ENCODE results near the gene C8B. TPM values are rescaled to one million over a fixed set of nuclear protein-coding genes. Genes with fewer than 3 reads are reported as not detected.

The C8B gene
- total RNA-seq, 3 donors from 2014 or later = not detected

DNA sequence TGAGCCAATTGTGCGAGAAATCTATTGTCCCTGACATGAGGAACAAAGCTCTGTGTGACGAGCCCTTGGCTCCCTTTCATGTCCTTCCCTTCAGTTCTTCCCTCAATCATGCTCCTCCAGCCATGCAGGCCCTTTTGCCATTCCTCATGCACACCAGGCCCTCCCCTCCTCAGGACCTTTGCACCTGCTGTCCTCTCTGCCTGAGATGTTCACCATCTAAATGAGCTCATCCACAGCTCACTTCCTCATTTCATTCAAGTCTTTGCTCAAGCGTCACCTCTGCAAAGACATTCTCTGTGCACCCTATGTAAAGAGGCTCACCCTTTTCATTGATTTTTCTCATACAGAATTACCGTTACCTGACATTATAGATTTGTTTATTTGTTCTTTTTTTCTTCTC lies 43.7 kb downstream of the C8B start:
- TF ChIP-seq, protein P1, sequence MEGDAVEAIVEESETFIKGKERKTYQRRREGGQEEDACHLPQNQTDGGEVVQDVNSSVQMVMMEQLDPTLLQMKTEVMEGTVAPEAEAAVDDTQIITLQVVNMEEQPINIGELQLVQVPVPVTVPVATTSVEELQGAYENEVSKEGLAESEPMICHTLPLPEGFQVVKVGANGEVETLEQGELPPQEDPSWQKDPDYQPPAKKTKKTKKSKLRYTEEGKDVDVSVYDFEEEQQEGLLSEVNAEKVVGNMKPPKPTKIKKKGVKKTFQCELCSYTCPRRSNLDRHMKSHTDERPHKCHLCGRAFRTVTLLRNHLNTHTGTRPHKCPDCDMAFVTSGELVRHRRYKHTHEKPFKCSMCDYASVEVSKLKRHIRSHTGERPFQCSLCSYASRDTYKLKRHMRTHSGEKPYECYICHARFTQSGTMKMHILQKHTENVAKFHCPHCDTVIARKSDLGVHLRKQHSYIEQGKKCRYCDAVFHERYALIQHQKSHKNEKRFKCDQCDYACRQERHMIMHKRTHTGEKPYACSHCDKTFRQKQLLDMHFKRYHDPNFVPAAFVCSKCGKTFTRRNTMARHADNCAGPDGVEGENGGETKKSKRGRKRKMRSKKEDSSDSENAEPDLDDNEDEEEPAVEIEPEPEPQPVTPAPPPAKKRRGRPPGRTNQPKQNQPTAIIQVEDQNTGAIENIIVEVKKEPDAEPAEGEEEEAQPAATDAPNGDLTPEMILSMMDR (IDR thresholded peaks at IDR 0.05) = no peak
- Histone ChIP-seq H3K4me1 (no peaks in the 10 kb centered on the region), H3K27ac (no peak overlapping the region), H3K36me3 (no peaks in the 10 kb centered on the region), H3K9me3 (no peaks in the 10 kb centered on the region), H3K27me3 (no peaks in the 10 kb centered on the region), H3K4me3 (no peak overlapping the region)
- DNase-seq (ENCODE audit: low spot score in 2 of 2) = no peak
- intact Hi-C loops (cut with DNase I; ENCODE audit: low total_unique reads) = no loop called here

DNA sequence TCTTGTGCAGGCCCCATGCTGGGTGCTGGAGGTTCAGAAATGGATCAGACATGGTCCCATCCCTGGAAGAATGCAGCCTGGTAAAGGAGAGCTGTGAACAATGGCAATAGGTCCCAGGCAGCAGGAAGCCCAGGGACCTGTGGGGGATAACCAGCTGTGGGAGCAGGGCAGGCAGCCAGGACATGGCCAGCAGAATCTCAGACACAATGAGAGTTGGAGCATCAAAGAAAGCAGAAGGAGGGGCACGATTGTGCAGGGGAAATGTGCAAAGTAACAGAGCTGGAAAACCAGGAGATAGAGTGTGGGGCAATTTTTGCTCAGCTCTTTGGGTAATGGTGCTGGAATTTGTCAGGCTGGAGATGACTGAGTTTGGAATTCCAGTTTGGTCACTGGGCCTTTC lies 44.3 kb downstream of the C8B start:
- intact Hi-C loops (cut with DNase I; ENCODE audit: low total_unique reads) = no loop called here
- Histone ChIP-seq H3K27me3 (no peaks in the 10 kb centered on the region), H3K36me3 (no peaks in the 10 kb centered on the region), H3K4me1 (no peaks in the 10 kb centered on the region), H3K4me3 (no peak overlapping the region), H3K27ac (no peak overlapping the region), H3K9me3 (no peaks in the 10 kb centered on the region)
- no peak for DNase-seq (ENCODE audit: low spot score in 2 of 2)
- TF ChIP-seq POLR2AphosphoS5 (IDR thresholded peaks at IDR 0.05) (no peak), POLR2A (IDR thresholded peaks at IDR 0.05) (no peak)
- TF ChIP-seq, protein P1 (IDR thresholded peaks at IDR 0.05) = no peak

DNA sequence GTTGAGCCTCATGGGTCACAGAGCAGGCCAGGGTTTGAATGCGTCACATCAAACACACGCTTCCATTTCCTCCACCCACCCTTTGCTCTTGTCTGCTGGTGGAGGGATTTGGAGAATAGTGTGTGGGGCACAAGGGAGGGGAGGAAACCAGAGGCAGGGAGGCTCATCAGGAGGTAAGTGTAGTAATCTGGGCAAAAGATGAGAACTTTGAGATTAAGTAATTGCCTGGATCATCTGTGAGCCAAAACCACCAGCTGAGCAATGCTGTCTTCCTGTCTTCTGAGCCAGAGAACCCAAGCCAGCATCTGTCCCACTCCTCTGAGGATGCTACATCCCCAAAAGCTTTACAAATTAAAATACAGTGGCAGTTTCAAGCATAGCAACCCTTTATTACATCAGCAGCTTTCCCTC lies 45.2 kb downstream of the C8B start:
- Histone ChIP-seq H3K4me1 (no peaks in the 10 kb centered on the region), H3K4me3 (no peak overlapping the region), H3K9me3 (no peaks in the 10 kb centered on the region), H3K27ac (no peak overlapping the region), H3K36me3 (no peaks in the 10 kb centered on the region), H3K27me3 (no peaks in the 10 kb centered on the region)
- TF ChIP-seq, protein P1 (IDR thresholded peaks at IDR 0.05) = no peak
- TF ChIP-seq POLR2A (IDR thresholded peaks at IDR 0.05) (no peak), POLR2AphosphoS5 (IDR thresholded peaks at IDR 0.05) (no peak)
- DNase-seq (ENCODE audit: low spot score in 2 of 2) = no peak
- intact Hi-C loops (cut with DNase I; ENCODE audit: low total_unique reads) = no loop called here

DNA sequence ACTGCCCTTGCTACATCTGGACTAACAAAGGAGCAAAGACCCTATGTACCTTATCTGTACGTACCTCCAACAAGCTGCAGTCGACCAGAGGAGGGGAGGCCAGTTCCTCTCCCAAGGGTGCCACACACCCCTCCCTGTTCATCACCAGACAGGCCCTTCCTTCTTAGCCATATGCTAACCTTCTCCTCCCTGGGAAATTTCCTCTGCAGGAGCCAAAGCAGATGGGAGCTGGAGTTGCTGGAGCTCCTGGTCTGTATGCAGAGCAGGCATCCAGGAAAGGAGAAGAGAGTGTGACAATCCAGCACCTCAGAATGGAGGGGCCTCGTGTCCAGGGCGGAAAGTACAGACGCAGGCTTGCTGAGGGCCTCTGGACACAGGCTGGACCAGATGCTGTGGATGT lies 48.5 kb downstream of the C8B start:
- no peak overlapping the region for H3K27ac ChIP-seq
- intact Hi-C loops (cut with DNase I; ENCODE audit: low total_unique reads) = no loop called here
- no peaks in the 10 kb centered on the region for H3K27me3 ChIP-seq
- no peaks in the 10 kb centered on the region for H3K36me3 ChIP-seq
- no peak overlapping the region for H3K4me3 ChIP-seq
- TF ChIP-seq, protein P1 (IDR thresholded peaks at IDR 0.05) = no peak
- TF ChIP-seq POLR2AphosphoS5 (IDR thresholded peaks at IDR 0.05) (no peak), POLR2A (IDR thresholded peaks at IDR 0.05) (no peak)
- H3K9me3 ChIP-seq = no peaks in the 10 kb centered on the region
- no peak for DNase-seq (ENCODE audit: low spot score in 2 of 2)
- no peaks in the 10 kb centered on the region for H3K4me1 ChIP-seq

DNA sequence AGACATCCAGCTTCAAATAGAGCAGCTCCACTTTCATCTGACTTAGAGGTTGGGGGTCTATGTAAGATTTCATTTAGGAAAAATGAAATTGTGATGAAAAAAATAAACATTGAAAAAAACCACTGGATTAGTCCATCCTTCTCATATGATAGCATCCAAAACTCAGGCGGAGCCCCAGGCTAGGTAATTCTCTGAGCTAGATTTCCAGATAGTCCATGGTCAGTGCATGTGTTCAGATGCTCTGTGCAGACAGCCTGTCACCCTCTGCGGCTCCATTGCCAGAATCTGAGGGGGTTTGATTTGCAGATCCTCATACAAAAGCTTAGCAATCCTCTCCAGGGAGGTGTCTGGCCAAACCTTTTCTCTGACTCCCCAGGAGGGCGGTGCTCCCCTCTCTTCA lies 49.2 kb downstream of the C8B start:
- H3K4me1 ChIP-seq = no peaks in the 10 kb centered on the region
- TF ChIP-seq POLR2AphosphoS5 (IDR thresholded peaks at IDR 0.05) = no peak
- TF ChIP-seq, protein P1 (IDR thresholded peaks at IDR 0.05) = no peak
- no peak for TF ChIP-seq POLR2A (IDR thresholded peaks at IDR 0.05)
- no peak overlapping the region for H3K27ac ChIP-seq
- H3K36me3 ChIP-seq = no peaks in the 10 kb centered on the region
- H3K9me3 ChIP-seq = no peaks in the 10 kb centered on the region
- no peak overlapping the region for H3K4me3 ChIP-seq
- H3K27me3 ChIP-seq = no peaks in the 10 kb centered on the region
- no peak for DNase-seq (ENCODE audit: low spot score in 2 of 2)
- intact Hi-C loops (cut with DNase I; ENCODE audit: low total_unique reads) = no loop called here

Measured in breast epithelium (tissue), 4 donors.